H9 (cell line): ENCODE measurements around the gene SZT2. TPM values are rescaled to one million over a fixed set of nuclear protein-coding genes. Genes with fewer than 3 reads are reported as not detected.

Experiments used
- DNase-seq: peaks from one replicate; pipeline ENCODE4 v3.0.0-alpha.2; 2017
- H2AFZ ChIP-seq: one replicate; pipeline ENCODE4 v1.6.1; 2013; ENCODE audit warnings: mild to moderate bottlenecking, low read length, control low read depth, moderate library complexity
- H2AK5ac ChIP-seq: 2 replicates; pipeline ENCODE4 v1.6.1; 2013; ENCODE audit warnings: low read length, control low read depth, mixed read lengths; ENCODE audit not compliant: insufficient read length
- H2BK120ac ChIP-seq: one replicate; pipeline ENCODE4 v1.6.1; 2013; ENCODE audit warnings: low read depth, mild to moderate bottlenecking, low read length, control low read depth, inconsistent platforms; ENCODE audit not compliant: poor library complexity, severe bottlenecking
- H2BK12ac ChIP-seq: 2 replicates; pipeline ENCODE4 v1.6.1; 2013; ENCODE audit warnings: low read length, control low read depth, mixed read lengths, low read depth; ENCODE audit not compliant: insufficient read length
- H2BK15ac ChIP-seq: 2 replicates; pipeline ENCODE4 v1.6.1; 2013; ENCODE audit warnings: low read depth, low read length, control low read depth
- H2BK20ac ChIP-seq: one replicate; pipeline ENCODE4 v1.6.1; 2013; ENCODE audit warnings: low read depth, mild to moderate bottlenecking, low read length, control low read depth, inconsistent platforms; ENCODE audit not compliant: poor library complexity, severe bottlenecking
- H2BK5ac ChIP-seq: 2 replicates; pipeline ENCODE4 v1.6.1; 2013; ENCODE audit warnings: low read length, control low read depth, mixed read lengths; ENCODE audit not compliant: insufficient read length
- H3K14ac ChIP-seq: 2 replicates; pipeline ENCODE4 v1.6.1; 2013; ENCODE audit warnings: low read length, control low read depth; ENCODE audit not compliant: insufficient read depth
- H3K18ac ChIP-seq: 2 replicates; pipeline ENCODE4 v1.6.1; 2013; ENCODE audit warnings: low read depth, mild to moderate bottlenecking, mixed read lengths, low read length, control low read depth; ENCODE audit not compliant: insufficient read length
- H3K23ac ChIP-seq: 2 replicates; pipeline ENCODE4 v1.6.1; 2013; ENCODE audit warnings: low read length, control low read depth, mixed read lengths, low read depth; ENCODE audit not compliant: insufficient read length
- H3K23me2 ChIP-seq: 2 replicates; pipeline ENCODE4 v1.6.1; 2013; ENCODE audit warnings: low read depth, mild to moderate bottlenecking, mixed read lengths, low read length, control low read depth; ENCODE audit not compliant: insufficient read length, poor library complexity, severe bottlenecking
- H3K27ac ChIP-seq: 2 replicates; pipeline ENCODE4 v1.5.1; 2013; ENCODE audit warnings: low read length, control low read depth, mixed read lengths, low read depth; ENCODE audit not compliant: insufficient read length
- H3K27me3 ChIP-seq: 2 replicates; pipeline ENCODE4 v1.6.1; 2013; ENCODE audit warnings: low read length, control low read depth, inconsistent platforms; ENCODE audit not compliant: insufficient read depth
- H3K4ac ChIP-seq: 2 replicates; pipeline ENCODE4 v1.6.1; 2013; ENCODE audit warnings: low read depth, mild to moderate bottlenecking, control low read depth, inconsistent platforms, low read length, moderate library complexity
- H3K4me1 ChIP-seq: 2 replicates; pipeline ENCODE4 v1.6.1; 2013; ENCODE audit warnings: low read length, control low read depth, inconsistent platforms; ENCODE audit not compliant: insufficient read depth
- H3K4me2 ChIP-seq: 2 replicates; pipeline ENCODE4 v1.6.1; 2013; ENCODE audit warnings: low read length, control low read depth, mixed read lengths; ENCODE audit not compliant: insufficient read length, insufficient read depth
- H3K56ac ChIP-seq: 2 replicates; pipeline ENCODE4 v1.6.1; 2013; ENCODE audit warnings: low read depth, mild to moderate bottlenecking, mixed read lengths, low read length, control low read depth; ENCODE audit not compliant: insufficient read length
- H3K79me1 ChIP-seq: 2 replicates; pipeline ENCODE4 v1.6.1; 2013; ENCODE audit warnings: low read depth, mild to moderate bottlenecking, moderate library complexity, low read length, control low read depth, inconsistent platforms; ENCODE audit not compliant: insufficient read depth, poor library complexity, severe bottlenecking
- H3K79me2 ChIP-seq: 2 replicates; pipeline ENCODE4 v1.6.1; 2013; ENCODE audit warnings: low read length, control low read depth, inconsistent platforms; ENCODE audit not compliant: insufficient read depth
- H3K9ac ChIP-seq: 2 replicates; pipeline ENCODE4 v1.6.1; 2013; ENCODE audit warnings: low read length, control low read depth, mixed read lengths; ENCODE audit not compliant: insufficient read length; ENCODE audit errors: extremely low read depth
- H3K9me3 ChIP-seq: one replicate; pipeline ENCODE4 v1.6.1; 2013; ENCODE audit warnings: low read depth, low read length, inconsistent platforms; ENCODE audit not compliant: control insufficient read depth
- H3T11ph ChIP-seq: one replicate; pipeline ENCODE4 v1.6.1; 2013; ENCODE audit warnings: mild to moderate bottlenecking, low read length, control low read depth, inconsistent platforms
- H4K20me1 ChIP-seq: one replicate; pipeline ENCODE4 v1.6.1; 2013; ENCODE audit not compliant: control insufficient read depth, insufficient read length, insufficient read depth
- H4K5ac ChIP-seq: 2 replicates; pipeline ENCODE4 v1.6.1; 2013; ENCODE audit warnings: low read depth, mild to moderate bottlenecking, mixed read lengths, low read length, control low read depth; ENCODE audit not compliant: insufficient read length
- H4K8ac ChIP-seq: replicated peaks from 2 replicates; pipeline ENCODE4 v1.6.1; 2013; ENCODE audit warnings: low read length, control low read depth, mixed read lengths, low read depth; ENCODE audit not compliant: insufficient read length
- H4K91ac ChIP-seq: 2 replicates; pipeline ENCODE4 v1.6.1; 2013; ENCODE audit warnings: low read depth, mild to moderate bottlenecking, moderate library complexity, mixed read lengths, low read length, control low read depth; ENCODE audit not compliant: insufficient read length
- H3K27ac Mint-ChIP-seq, 3 experiments: 2 replicates in 2 of 3; 3 replicates in 1 of 3; pipeline ENCODE4 v1.8.0; 2020 to 2021; ENCODE audit warnings: mixed read lengths in 3 of 3, mild to moderate bottlenecking in 1 of 3, moderate library complexity in 1 of 3
- H3K27me3 Mint-ChIP-seq: 2 replicates; pipeline ENCODE4 v1.8.0; 2021; ENCODE audit warnings: low read depth, mild to moderate bottlenecking, moderate library complexity, mixed read lengths
- H3K36me3 Mint-ChIP-seq, 3 experiments: 2 replicates in 2 of 3; 3 replicates in 1 of 3; pipeline ENCODE4 v1.8.0; 2020 to 2021; ENCODE audit warnings: low read depth in 3 of 3, mixed read lengths in 3 of 3; ENCODE audit not compliant: insufficient read depth in 1 of 3
- H3K4me1 Mint-ChIP-seq, 2 experiments: 2 replicates each; pipeline ENCODE4 v1.8.0; 2020; ENCODE audit warnings: mixed read lengths in 2 of 2
- H3K4me3 Mint-ChIP-seq, 2 experiments: 2 replicates in 1 of 2; 3 replicates in 1 of 2; pipeline ENCODE4 v1.8.0; 2020 to 2021; ENCODE audit warnings: mild to moderate bottlenecking in 2 of 2, mixed read lengths in 2 of 2, moderate library complexity in 1 of 2
- H3K9me3 Mint-ChIP-seq, 2 experiments: 2 replicates in 1 of 2; 3 replicates in 1 of 2; pipeline ENCODE4 v1.8.0; 2020; ENCODE audit warnings: mild to moderate bottlenecking in 2 of 2, mixed read lengths in 2 of 2, moderate library complexity in 1 of 2
- CTCF ChIP-seq: fragments of 200-600 bp; sonication (generic); conservative IDR thresholded peaks from 3 replicates; pipeline ENCODE4 v1.8.0; 2021; ENCODE audit warnings: antibody characterized with exemption, mild to moderate bottlenecking
- WGBS: extraction: QIAGEN DNeasy Blood & Tissue Kit; methylation state at CpG from one replicate; pipeline ENCODE4 v1.1.7; 2013; ENCODE audit warnings: missing lambda C conversion rate, low lambda C conversion rate, mixed read lengths; ENCODE audit not compliant: insufficient read length; ENCODE audit errors: extremely low coverage; 5-methylcytosine and 5-hydroxymethylcytosine counted together
- total RNA-seq: library from RNA; stranded (reverse); gene quantifications from 2 replicates; pipeline ENCODE4 v1.2.1, GENCODE V29; 2021

The SZT2 gene
- total RNA-seq, 1 experiment from 2014 or later, result 16.8 TPM

- TF ChIP-seq CTCF, result no peak
- H3K14ac ChIP-seq, result no peak overlapping the region
- no peak overlapping the region for H2BK5ac ChIP-seq
- H3K27ac Mint-ChIP-seq, result peak overlapping the region in 1 of 3 experiments; percentile 2; a peak in 1 of 7 replicates
- no peak overlapping the region for H4K8ac ChIP-seq
- H3K36me3 Mint-ChIP-seq, result peaks cover 14 to 50% (median 42%) of the 10 kb centered on the region in 3 experiments; a peak in 6 of 7 replicates
- no peak overlapping the region for H3T11ph ChIP-seq
- H2BK120ac ChIP-seq, result no peak overlapping the region
- no peak overlapping the region for H3K4me2 ChIP-seq
- H3K9ac ChIP-seq, result no peak overlapping the region
- H3K27ac ChIP-seq, result no peak overlapping the region
- no peaks in the 10 kb centered on the region for H3K27me3 Mint-ChIP-seq
- no CpG with 5 or more reads among the region's 14 CpGs for WGBS
- DNase-seq, result no peak
- no peak overlapping the region for H2AFZ ChIP-seq
- no peak overlapping the region for H3K4ac ChIP-seq
- H3K18ac ChIP-seq, result no peak overlapping the region
- H3K27me3 ChIP-seq, result no peaks in the 10 kb centered on the region
- H3K23me2 ChIP-seq, result no peaks in the 10 kb centered on the region
- H3K56ac ChIP-seq, result no peak overlapping the region
- H3K79me2 ChIP-seq, result no peaks in the 10 kb centered on the region
- no peaks in the 10 kb centered on the region for H4K20me1 ChIP-seq
- H3K79me1 ChIP-seq, result no peaks in the 10 kb centered on the region
- no peak overlapping the region for H3K4me3 Mint-ChIP-seq
- H4K91ac ChIP-seq, result no peak overlapping the region
- no peaks in the 10 kb centered on the region for H3K4me1 Mint-ChIP-seq
- H3K4me1 ChIP-seq, result no peaks in the 10 kb centered on the region
- no peak overlapping the region for H2BK12ac ChIP-seq
- H3K9me3 ChIP-seq, result no peaks in the 10 kb centered on the region
- no peak overlapping the region for H2BK20ac ChIP-seq
- H3K23ac ChIP-seq, result no peak overlapping the region
- no peaks in the 10 kb centered on the region for H3K9me3 Mint-ChIP-seq
- H2AK5ac ChIP-seq, result no peak overlapping the region
- H2BK15ac ChIP-seq, result no peak overlapping the region
- no peak overlapping the region for H4K5ac ChIP-seq
Observed at GRCh38 chr1:43435146-43436145, 45.7 kb downstream of the SZT2 start.
